IMR-90 (cell line): ENCODE measurements around the gene CD248. TPM values are rescaled to one million over a fixed set of nuclear protein-coding genes. Genes with fewer than 3 reads are reported as not detected.

Experiments used
- CTCF ChIP-seq: conservative IDR thresholded peaks from 2 replicates; pipeline ENCODE4 v1.5.1; 2012; ENCODE audit warnings: mild to moderate bottlenecking, low read depth, low read length, improper control_type of control experiment
- MAZ ChIP-seq: IDR thresholded peaks from 2 replicates; pipeline ENCODE4 v1.6.1; 2012; ENCODE audit warnings: low read depth, mild to moderate bottlenecking, low read length, improper control_type of control experiment, moderate library complexity, borderline replicate concordance
- RAD21 ChIP-seq: IDR thresholded peaks from 2 replicates; pipeline ENCODE4 v1.6.1; 2012; ENCODE audit warnings: low read length, improper control_type of control experiment
- polyA plus RNA-seq, 3 experiments: library from polyadenylated mRNA; depleted of rRNA; stranded (reverse); fragments of >200 nt; gene quantifications; 2 replicates each; pipeline ENCODE4 v1.2.3, GENCODE V29; 2012; ENCODE audit warnings: low replicate concordance in 1 of 3
- total RNA-seq: library from RNA; depleted of rRNA; stranded (reverse); fragments of >200 nt; gene quantifications from 2 replicates; pipeline ENCODE4 v1.2.3, GENCODE V29; 2012

Gene CD248
- total and polyA plus RNA-seq, 2 of the 4 experiments (the other 2 are of a cell fraction) = 19.5 to 223 TPM

GRCh38 chr11:66266378-66267038 lies 50.3 kb downstream of the CD248 start (continued):
- TF ChIP-seq CTCF (no peak), MAZ (no peak), RAD21 (no peak)
